ENCODE data around the gene TNFSF8.

TNFSF8 gene

DNA sequence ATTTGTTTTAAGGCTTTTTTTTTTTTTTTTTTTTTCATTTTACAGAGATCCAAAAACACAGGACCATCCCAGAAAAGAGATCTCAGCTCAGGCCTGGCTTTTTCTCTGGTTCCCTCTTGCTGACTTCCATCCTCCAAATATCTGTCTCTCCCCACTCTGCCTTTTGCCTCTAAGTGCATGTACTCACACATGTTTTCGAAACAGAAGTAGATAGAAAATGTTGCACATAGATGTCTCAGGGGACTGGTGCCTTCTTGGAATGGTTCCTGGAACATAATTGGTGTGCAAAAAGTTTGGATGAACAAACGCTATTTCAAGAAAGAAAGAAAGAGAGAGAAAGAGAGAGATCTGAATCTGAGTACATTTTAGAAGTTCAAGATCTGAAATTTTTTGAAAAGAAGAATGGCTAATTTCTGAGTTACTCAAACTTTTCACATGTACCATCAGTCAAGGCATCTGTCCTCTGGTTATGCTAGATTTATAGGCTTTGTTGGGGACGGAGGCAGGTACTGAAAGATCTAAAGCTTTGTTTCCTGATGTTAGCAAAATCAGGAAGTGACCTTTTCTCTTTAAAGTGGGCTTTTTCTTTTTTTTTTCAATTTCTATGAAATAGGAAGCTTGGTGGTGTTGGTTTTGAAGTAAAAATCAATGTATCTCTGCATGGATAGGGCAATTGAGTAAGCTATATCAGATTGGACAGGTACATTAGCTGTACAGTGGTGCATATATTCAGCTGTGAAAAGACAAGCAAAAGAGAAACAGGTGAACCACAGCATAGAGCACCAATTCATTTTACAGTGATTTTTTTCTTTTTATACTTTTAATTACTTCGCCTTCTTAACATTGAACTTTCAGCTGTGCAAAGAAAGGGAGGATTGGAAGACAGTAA is 8.5 kb upstream of the TNFSF8 start:
- H3K4me3 ChIP-seq (replicated peaks in 1 of 2; ENCODE audit: low read depth in 2 of 2, low read length in 2 of 2), result no peak overlapping the region
- DNase-seq (ENCODE audit: low read depth in 2 of 2), result peak; percentile 60 to 66
- TF ChIP-seq, protein P1, sequence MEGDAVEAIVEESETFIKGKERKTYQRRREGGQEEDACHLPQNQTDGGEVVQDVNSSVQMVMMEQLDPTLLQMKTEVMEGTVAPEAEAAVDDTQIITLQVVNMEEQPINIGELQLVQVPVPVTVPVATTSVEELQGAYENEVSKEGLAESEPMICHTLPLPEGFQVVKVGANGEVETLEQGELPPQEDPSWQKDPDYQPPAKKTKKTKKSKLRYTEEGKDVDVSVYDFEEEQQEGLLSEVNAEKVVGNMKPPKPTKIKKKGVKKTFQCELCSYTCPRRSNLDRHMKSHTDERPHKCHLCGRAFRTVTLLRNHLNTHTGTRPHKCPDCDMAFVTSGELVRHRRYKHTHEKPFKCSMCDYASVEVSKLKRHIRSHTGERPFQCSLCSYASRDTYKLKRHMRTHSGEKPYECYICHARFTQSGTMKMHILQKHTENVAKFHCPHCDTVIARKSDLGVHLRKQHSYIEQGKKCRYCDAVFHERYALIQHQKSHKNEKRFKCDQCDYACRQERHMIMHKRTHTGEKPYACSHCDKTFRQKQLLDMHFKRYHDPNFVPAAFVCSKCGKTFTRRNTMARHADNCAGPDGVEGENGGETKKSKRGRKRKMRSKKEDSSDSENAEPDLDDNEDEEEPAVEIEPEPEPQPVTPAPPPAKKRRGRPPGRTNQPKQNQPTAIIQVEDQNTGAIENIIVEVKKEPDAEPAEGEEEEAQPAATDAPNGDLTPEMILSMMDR (IDR thresholded peaks at IDR 0.05; ENCODE audit: low read depth, low read length), result no peak

DNA sequence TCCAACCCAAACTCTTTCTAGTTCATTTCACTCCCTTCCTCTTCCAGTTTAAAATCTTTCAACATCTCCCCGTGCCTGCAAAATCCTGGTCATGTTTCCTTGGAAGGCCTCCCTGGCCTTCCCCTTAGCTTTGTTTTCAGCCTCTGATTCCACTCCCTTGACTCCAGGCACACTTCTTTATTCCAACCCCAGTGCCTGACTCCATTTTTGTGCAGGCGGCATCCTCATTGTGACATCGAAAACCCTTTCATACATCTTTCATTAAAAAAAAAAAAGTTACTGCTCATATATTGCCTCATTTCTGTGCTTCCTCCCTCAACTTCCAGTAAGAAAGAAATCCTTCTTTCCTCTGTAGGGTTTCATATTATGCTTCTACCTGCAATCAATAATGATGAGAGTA is 7.1 kb upstream of the TNFSF8 start:
- DNase-seq (ENCODE audit: low read depth in 2 of 2), result no peak
- TF ChIP-seq, protein P1 (IDR thresholded peaks at IDR 0.05; ENCODE audit: low read depth, low read length), result no peak
- H3K4me3 ChIP-seq (replicated peaks in 1 of 2; ENCODE audit: low read depth in 2 of 2, low read length in 2 of 2), result no peak overlapping the region

DNA sequence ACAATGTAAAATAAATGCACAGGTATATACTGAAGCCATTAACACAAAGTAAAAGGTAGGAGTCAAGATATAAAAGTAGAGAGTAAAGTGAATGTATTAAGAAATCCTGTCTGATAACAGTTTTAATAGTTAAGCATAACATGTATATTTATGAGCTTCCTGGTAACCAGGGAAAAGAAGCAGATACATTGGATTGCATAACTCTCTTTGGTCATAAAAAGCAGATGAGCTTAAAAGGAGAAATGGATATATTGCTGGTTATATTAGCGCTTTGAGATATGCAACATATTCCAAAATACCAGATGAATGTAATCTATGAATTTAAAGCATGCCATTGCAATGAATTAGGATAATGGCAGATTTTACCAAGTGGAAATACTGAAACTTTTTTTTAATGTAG is 6.2 kb upstream of the TNFSF8 start:
- H3K4me3 ChIP-seq (replicated peaks in 1 of 2; ENCODE audit: low read depth in 2 of 2, low read length in 2 of 2), result no peak overlapping the region
- TF ChIP-seq, protein P1 (IDR thresholded peaks at IDR 0.05; ENCODE audit: low read depth, low read length), result no peak
- no peak for DNase-seq (ENCODE audit: low read depth in 2 of 2)

DNA sequence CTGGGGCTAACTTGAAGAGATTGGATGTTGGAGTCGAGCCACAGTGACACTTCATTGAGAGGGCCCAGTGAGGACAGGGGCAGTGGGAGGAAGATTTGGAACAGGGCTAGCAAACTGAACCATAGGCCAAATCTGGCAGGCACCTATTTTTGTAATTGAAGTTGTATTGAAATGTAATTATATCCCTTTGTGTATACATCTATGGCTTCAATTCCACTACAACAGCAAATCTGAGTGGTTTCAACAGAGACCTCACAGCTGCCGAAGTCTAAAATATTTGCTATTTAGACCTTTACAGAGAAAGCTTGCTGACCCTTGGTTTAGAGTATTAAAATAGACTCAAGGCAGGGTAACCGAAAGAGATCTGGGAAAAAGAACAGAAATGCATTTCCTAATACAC is 4.7 kb upstream of the TNFSF8 start:
- TF ChIP-seq, protein P1 (IDR thresholded peaks at IDR 0.05; ENCODE audit: low read depth, low read length), result no peak
- DNase-seq (ENCODE audit: low read depth in 2 of 2), result no peak
- H3K4me3 ChIP-seq (replicated peaks in 1 of 2; ENCODE audit: low read depth in 2 of 2, low read length in 2 of 2), result no peak overlapping the region

DNA sequence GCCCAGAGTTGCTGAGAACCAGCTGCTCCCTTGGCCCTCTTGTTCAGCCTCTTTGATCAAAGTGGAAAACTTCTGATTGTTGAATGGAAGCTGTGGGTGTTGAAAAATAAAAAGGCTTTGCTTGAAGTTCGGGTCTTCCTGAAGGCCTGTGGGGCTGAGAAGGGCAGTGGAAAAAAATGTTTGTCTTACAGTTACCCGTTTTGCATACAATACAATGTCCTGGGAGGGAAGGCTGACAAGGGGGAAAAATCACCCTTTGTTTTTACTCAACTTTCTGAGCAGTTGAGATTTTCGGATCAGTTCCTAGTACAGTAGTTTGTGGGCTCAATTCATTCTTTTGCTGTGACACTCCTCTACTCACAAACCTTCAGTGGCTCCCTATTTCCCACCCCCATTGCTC is 2.1 kb upstream of the TNFSF8 start:
- DNase-seq (ENCODE audit: low read depth in 2 of 2), result no peak
- TF ChIP-seq, protein P1 (IDR thresholded peaks at IDR 0.05; ENCODE audit: low read depth, low read length), result no peak
- no peak overlapping the region for H3K4me3 ChIP-seq (replicated peaks in 1 of 2; ENCODE audit: low read depth in 2 of 2, low read length in 2 of 2)

DNA sequence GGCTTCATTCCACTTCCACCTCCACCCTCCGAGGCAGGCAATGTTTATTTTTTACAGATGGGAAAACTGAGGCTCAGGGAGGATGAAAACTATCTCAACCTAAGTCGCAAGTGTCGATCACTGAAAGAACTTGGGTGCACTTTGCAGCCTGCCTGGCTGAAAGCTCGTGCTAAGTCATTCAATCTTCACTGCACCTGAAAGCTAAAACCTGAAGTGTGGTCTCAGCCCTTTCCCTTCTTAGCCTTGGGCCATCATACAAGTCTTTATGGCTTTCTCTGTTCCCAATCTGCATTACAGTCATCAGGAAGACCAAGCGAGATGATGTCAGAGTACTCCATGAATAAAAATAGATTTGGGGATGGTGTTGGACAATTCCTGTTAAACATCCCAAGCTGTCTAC is 1.0 kb upstream of the TNFSF8 start:
- no peak overlapping the region for H3K4me3 ChIP-seq (replicated peaks in 1 of 2; ENCODE audit: low read depth in 2 of 2, low read length in 2 of 2)
- DNase-seq (ENCODE audit: low read depth in 2 of 2), result no peak
- TF ChIP-seq, protein P1 (IDR thresholded peaks at IDR 0.05; ENCODE audit: low read depth, low read length), result no peak

All from cardiac fibroblast (primary cell).